ENCODE results near the gene NPFF. TPM values are rescaled to one million over a fixed set of nuclear protein-coding genes. Genes with fewer than 3 reads are reported as not detected.

Gene NPFF
- total RNA-seq, 2 donors from 2014 or later: 1.3 TPM; not detected in 1

DNA sequence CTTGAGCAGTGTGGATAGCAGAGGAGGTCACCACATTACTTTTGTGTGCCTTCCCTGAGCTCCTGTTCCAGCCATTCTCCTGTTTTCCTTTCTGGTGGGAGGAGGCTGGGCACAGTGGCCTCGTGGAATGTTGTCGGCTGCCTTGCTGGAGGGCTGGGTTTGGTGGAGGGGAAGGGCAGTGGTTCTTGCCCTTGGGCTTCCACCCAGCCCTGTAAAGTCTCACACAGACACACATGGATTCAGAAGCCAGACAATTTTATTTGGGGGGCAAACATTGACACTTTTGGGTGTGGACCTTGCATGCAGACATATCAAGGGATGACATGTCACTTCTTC is 866 bp downstream of the NPFF start:
- no peak overlapping the region for H3K4me3 Mint-ChIP-seq
- ATAC-seq (replicated peaks in 1 of 2) (no peak), DNase-seq (no peak)
- peaks cover 29% of the 10 kb centered on the region for H3K4me1 Mint-ChIP-seq (ENCODE audit: low read depth)
- peaks cover 0 to under 1% of the 10 kb centered on the region in 2 donors for H3K36me3 Mint-ChIP-seq (ENCODE audit: insufficient read depth in 2 of 2)
- H3K27me3 Mint-ChIP-seq (ENCODE audit: low read depth): no peaks in the 10 kb centered on the region
- H3K9me3 Mint-ChIP-seq: no peaks in the 10 kb centered on the region
- no peak overlapping the region for H3K27ac Mint-ChIP-seq

- no peak overlapping the region for H3K4me3 Mint-ChIP-seq
Observed at GRCh38 chr12:53505555-53506449, 1.5 kb downstream of the NPFF start.

GRCh38 chr12:53505086-53505485 is 2.2 kb downstream of the NPFF start:
- ATAC-seq (replicated peaks in 1 of 2) (no peak), DNase-seq (no peak)
- Mint-ChIP-seq H3K4me1 (ENCODE audit: low read depth) (peaks cover 32% of the 10 kb centered on the region), H3K4me3 (no peak overlapping the region), H3K27ac (peak overlapping the region; percentile 25), H3K27me3 (ENCODE audit: low read depth) (no peaks in the 10 kb centered on the region), H3K36me3 (ENCODE audit: insufficient read depth in 2 of 2) (no peaks in the 10 kb centered on the region), H3K9me3 (no peaks in the 10 kb centered on the region)

More at GRCh38 chr12:53505555-53506449, 1.5 kb downstream of the NPFF start:
- Mint-ChIP-seq H3K27me3 (ENCODE audit: low read depth) (no peaks in the 10 kb centered on the region), H3K27ac (no peak overlapping the region), H3K36me3 (ENCODE audit: insufficient read depth in 2 of 2) (no peaks in the 10 kb centered on the region), H3K9me3 (no peaks in the 10 kb centered on the region), H3K4me1 (ENCODE audit: low read depth) (peaks cover 29% of the 10 kb centered on the region)
- DNase-seq (no peak), ATAC-seq (replicated peaks in 1 of 2) (no peak)

GRCh38 chr12:53504004-53504920 is 3.0 kb downstream of the NPFF start:
- ATAC-seq (replicated peaks in 1 of 2): no peak
- H3K27me3 Mint-ChIP-seq (ENCODE audit: low read depth): no peaks in the 10 kb centered on the region
- peaks cover 36% of the 10 kb centered on the region for H3K4me1 Mint-ChIP-seq (ENCODE audit: low read depth)
- no peaks in the 10 kb centered on the region for H3K9me3 Mint-ChIP-seq
- no peak for DNase-seq
- H3K4me3 Mint-ChIP-seq: no peak overlapping the region
- peak overlapping the region; percentile 25 for H3K27ac Mint-ChIP-seq
- peaks cover 0 to 2% of the 10 kb centered on the region in 2 donors for H3K36me3 Mint-ChIP-seq (ENCODE audit: insufficient read depth in 2 of 2)

GRCh38 chr12:53502983-53503728 is 4.1 kb downstream of the NPFF start:
- peaks cover 35% of the 10 kb centered on the region for H3K4me1 Mint-ChIP-seq (ENCODE audit: low read depth)
- H3K9me3 Mint-ChIP-seq: no peaks in the 10 kb centered on the region
- peak overlapping the region; percentile 3 to 40 for H3K4me3 Mint-ChIP-seq
- H3K36me3 Mint-ChIP-seq (ENCODE audit: insufficient read depth in 2 of 2): peaks cover 0 to 2% of the 10 kb centered on the region in 2 donors
- no peak for DNase-seq
- ATAC-seq (replicated peaks in 1 of 2): no peak
- no peaks in the 10 kb centered on the region for H3K27me3 Mint-ChIP-seq (ENCODE audit: low read depth)
- no peak overlapping the region for H3K27ac Mint-ChIP-seq

DNA sequence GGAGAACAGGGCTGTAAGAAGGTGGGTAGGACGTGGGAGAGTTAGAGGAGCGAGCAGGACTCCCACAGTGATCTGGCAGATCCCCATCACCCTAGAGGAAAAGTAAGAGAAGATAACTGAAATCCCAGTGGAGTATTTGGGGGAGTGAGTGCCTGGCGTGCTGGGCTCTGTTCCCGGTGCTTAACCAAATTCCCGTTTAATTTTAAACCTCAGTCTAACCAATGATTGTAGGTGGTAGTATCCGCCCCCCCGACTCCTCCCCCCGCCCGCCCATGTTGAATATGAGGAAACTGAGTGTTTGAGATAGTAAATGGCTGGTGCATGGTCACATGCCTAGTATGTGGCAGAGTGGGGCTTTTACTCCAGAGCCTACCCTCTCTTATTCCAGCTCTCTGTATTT is 5.0 kb downstream of the NPFF start:
- Mint-ChIP-seq H3K9me3 (no peaks in the 10 kb centered on the region), H3K4me1 (ENCODE audit: low read depth) (peaks cover 42% of the 10 kb centered on the region), H3K27me3 (ENCODE audit: low read depth) (no peaks in the 10 kb centered on the region), H3K36me3 (ENCODE audit: insufficient read depth in 2 of 2) (peaks cover 0 to 2% of the 10 kb centered on the region in 2 donors), H3K27ac (peak overlapping the region; percentile 47), H3K4me3 (peak overlapping the region; percentile 97 to 99)
- ATAC-seq (replicated peaks in 1 of 2) (no peak), DNase-seq (no peak)

DNA sequence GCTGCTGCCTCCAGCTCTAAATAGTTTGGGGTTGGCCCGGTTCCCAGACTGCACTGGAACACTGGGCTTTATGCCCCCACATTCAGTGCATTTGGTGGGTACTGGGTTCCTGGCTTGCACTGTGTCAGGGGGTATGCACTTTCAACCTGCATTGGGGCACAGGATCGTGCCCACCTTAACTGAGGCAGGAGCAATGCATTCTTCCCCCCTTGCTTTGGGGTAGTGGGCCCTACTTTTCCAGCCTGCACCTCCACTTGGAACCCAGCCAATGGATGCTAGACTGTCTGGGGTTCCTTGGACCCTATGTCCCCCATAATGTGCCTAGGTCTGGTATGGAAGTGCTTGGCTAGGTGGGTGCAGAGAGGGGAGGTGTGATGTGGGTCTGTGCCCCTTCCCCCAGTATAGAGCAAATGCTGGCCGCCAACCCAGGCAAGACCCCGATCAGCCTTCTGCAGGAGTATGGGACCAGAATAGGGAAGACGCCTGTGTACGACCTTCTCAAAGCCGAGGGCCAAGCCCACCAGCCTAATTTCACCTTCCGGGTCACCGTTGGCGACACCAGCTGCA is 5.6 kb downstream of the NPFF start:
- Mint-ChIP-seq H3K36me3 (ENCODE audit: insufficient read depth in 2 of 2) (peaks cover 0 to 2% of the 10 kb centered on the region in 2 donors), H3K9me3 (no peaks in the 10 kb centered on the region), H3K4me3 (peak overlapping the region; percentile 97 to 99), H3K4me1 (ENCODE audit: low read depth) (peaks cover 46% of the 10 kb centered on the region), H3K27ac (peak overlapping the region; percentile 88), H3K27me3 (ENCODE audit: low read depth) (no peaks in the 10 kb centered on the region)
- DNase-seq (no peak), ATAC-seq (replicated peaks in 1 of 2) (no peak)

- Mint-ChIP-seq H3K36me3 (ENCODE audit: insufficient read depth in 2 of 2) (peaks cover 0 to 4% of the 10 kb centered on the region in 2 donors), H3K4me3 (peak within 1 kb of the TSS; percentile 97 to 99), H3K4me1 (ENCODE audit: low read depth) (peaks cover 52% of the 10 kb centered on the region), H3K9me3 (no peaks in the 10 kb centered on the region), H3K27ac (peak within 1 kb of the TSS; percentile 88), H3K27me3 (ENCODE audit: low read depth) (no peaks in the 10 kb centered on the region)
- ATAC-seq (replicated peaks in 1 of 2) (peak; percentile 83), DNase-seq (peak; percentile 95 to 98)
Observed at GRCh38 chr12:53500776-53501614, 6.3 kb downstream of the NPFF start, which contains the start of gene TARBP2. Gene TARBP2, plus strand, starts transcription at chr12:53501283. Its CDS starts 126 bp downstream, at chr12:53501409.

GRCh38 chr12:53500142-53500775 is 7.0 kb downstream of the NPFF start:
- ATAC-seq (replicated peaks in 1 of 2) (no peak), DNase-seq (no peak)
- H3K4me3 Mint-ChIP-seq: peak overlapping the region; percentile 97 to 99
- peaks cover 52% of the 10 kb centered on the region for H3K4me1 Mint-ChIP-seq (ENCODE audit: low read depth)
- H3K9me3 Mint-ChIP-seq: no peaks in the 10 kb centered on the region
- no peaks in the 10 kb centered on the region for H3K27me3 Mint-ChIP-seq (ENCODE audit: low read depth)
- peaks cover 0 to 4% of the 10 kb centered on the region in 2 donors for H3K36me3 Mint-ChIP-seq (ENCODE audit: insufficient read depth in 2 of 2)
- H3K27ac Mint-ChIP-seq: peak overlapping the region; percentile 84

DNA sequence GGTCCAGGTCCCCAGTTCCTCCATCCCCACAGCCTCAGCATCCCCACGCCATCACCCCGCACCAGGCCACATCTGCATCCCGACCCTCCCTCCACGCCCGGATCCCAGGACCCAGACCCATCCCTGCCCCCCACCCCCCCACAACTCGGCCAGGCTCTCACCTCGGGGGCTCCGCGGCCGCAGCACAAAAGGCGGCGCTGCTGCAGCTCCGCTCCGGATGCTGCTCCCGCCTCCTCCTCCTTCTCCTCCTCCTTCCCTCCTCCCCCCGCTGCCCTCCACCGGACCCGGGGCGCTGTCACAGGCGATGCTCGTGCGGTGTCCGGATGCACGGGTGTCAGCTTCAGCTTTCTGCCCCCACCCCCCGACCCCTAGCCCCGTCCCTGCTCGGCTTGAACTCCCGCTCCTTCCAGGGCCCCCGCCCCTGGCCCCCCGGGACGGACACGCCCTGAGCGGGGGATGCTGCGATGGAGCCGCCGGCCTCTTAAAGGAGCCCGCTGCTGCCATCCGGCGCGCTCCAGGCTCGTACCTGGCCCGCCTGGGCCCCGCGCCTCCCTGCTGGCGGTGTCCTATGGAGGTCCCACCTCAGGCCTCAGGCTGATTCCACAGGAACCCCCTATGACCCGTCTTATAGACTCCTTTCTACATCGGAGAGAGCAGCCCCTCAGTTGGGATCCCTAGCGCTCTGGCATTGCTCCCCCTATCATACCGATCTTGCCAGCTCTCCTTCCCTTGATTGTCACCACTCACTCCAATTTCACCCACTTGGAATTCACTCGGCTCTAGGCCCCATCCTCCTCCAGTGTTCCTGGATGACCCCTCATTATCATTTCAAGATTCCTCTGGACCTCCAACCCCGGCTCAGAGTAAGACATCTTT is 7.8 kb downstream of the NPFF start, which contains the start of gene MAP3K12:
Gene MAP3K12, minus strand, starts transcription at position 193 of the 876 bp plus-strand sequence. CDS start 12,067 bp downstream, outside the sequence.
- no peaks in the 10 kb centered on the region for H3K9me3 Mint-ChIP-seq
- peak; percentile 74 to 82 for DNase-seq
- no peaks in the 10 kb centered on the region for H3K27me3 Mint-ChIP-seq (ENCODE audit: low read depth)
- peak within 1 kb of the TSS; percentile 84 for H3K27ac Mint-ChIP-seq
- peaks cover 46% of the 10 kb centered on the region for H3K4me1 Mint-ChIP-seq (ENCODE audit: low read depth)
- H3K36me3 Mint-ChIP-seq (ENCODE audit: insufficient read depth in 2 of 2): peaks cover 0 to 4% of the 10 kb centered on the region in 2 donors
- peak within 1 kb of the TSS; percentile 97 to 99 for H3K4me3 Mint-ChIP-seq
- ATAC-seq (replicated peaks in 1 of 2): peak; percentile 14 to 23

Measured in activated T-cell treated with anti-CD3 and anti-CD28 coated beads, Interleukin-2, amount 50 U/mL, for 72 hours (primary cell).